Measurements from ENCODE around the gene CFAP251. TPM values are rescaled to one million over a fixed set of nuclear protein-coding genes. Genes with fewer than 3 reads are reported as not detected.

CFAP251 gene
- total and polyA plus RNA-seq, 2 of the 8 experiments (the other 6 are each of a cell fraction or from before 2014, with no cell fraction given) = 1.8 to 2.9 TPM

GRCh38 chr12:121976950-121977349 is 58.6 kb downstream of the CFAP251 start (continued):
- TF ChIP-seq CTCF (IDR thresholded peaks at IDR 0.05; ENCODE audit: control extremely low read depth in 1 of 3, insufficient read depth in 1 of 3, low read depth in 1 of 3, low read length in 3 of 3) (no peak), CEBPB (IDR thresholded peaks at IDR 0.05; ENCODE audit: low read depth, low read length) (no peak), SUZ12 (IDR thresholded peaks at IDR 0.05; ENCODE audit: low read length) (no peak), PHF8 (conservative IDR thresholded peaks at IDR 0.05; ENCODE audit: low read depth, low read length) (no peak), ATF3 (IDR thresholded peaks at IDR 0.05; ENCODE audit: insufficient read depth, low read depth, low read length) (no peak), RAD21 (IDR thresholded peaks at IDR 0.05 in 1 of 2, conservative IDR thresholded peaks at IDR 0.05 in 1 of 2; ENCODE audit: low read depth in 2 of 2, low read length in 2 of 2) (no peak)

All from H1 (cell line).